GM12892 (cell line): ENCODE measurements around the gene HOXC9.

Experiments
- POLR2A ChIP-seq: IDR thresholded peaks from 2 replicates; pipeline ENCODE4 v1.6.1; 2011; ENCODE audit warnings: low read depth, low read length, control low read depth
- POLR2AphosphoS5 ChIP-seq: IDR thresholded peaks from 2 replicates; pipeline ENCODE4 v1.6.1; 2011; ENCODE audit warnings: low read depth, low read length, control low read depth
- TAF1 ChIP-seq: IDR thresholded peaks from 2 replicates; pipeline ENCODE4 v1.6.1; 2011; ENCODE audit warnings: low read depth, mild to moderate bottlenecking, control low read depth, low read length, borderline replicate concordance

DNA sequence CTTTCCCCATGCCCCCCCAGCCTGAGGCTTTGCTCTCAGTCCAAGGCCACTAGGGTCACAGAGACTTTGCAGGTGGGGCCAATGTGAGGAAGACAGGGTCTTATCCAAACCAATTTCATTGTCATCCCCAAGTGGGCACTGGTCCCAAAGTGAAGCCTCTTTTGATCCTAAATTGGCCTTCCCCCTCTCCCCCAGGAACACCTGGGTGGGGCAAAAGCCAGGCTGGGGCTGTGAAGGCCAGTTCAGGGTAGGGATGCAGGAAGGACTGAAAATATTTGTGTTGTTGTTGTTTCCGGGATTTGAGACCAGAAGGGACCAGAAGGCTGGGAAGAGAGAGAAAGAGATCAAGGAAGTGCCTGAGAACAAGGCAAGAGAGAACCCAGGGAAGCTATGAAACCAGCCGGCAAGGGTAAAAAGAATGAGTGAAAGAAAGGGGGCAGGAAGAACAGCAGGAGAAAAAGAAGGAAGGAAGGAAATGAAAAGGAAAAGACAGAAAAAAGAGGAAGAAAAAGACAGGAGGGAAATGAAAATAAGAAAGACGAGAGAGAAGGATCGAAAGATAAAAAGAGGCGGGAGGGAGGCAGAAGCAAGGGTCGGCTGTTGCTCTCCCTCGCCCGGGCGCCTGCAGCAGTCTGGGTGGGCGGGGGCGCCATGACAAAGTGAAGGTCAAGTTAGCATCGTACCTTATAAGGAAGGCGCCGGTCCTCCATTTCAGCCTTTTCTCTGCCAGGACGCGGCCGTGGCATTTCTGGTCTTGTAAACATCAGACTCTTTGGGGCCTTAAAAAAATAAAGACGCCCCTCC lies 34.5 kb upstream of the HOXC9 start:
- TF ChIP-seq POLR2AphosphoS5, result no peak
- TF ChIP-seq POLR2A, result no peak
- TF ChIP-seq TAF1, result no peak
